B cell (primary cell): ENCODE measurements around the gene SERPINA7. TPM values are rescaled to one million over a fixed set of nuclear protein-coding genes. Genes with fewer than 3 reads are reported as not detected.

Experiments
- ATAC-seq: fragments of 200-7000 bp; cut with Tn5 transposase; one replicate; pipeline ENCODE4 v1.10.0; 2021; ENCODE audit warnings: low read depth, mild to moderate bottlenecking, moderate number of reproducible peaks, moderate library complexity
- CTCF ChIA-PET: fragments of 350-600 bp; sonication (Branson Sonifier 250); formaldehyde crosslinking; loops from one replicate; lab custom pipeline; 2021; ENCODE audit warnings: antibody characterized with exemption, inconsistent platforms; lab: Charles Lee
- POLR2A ChIA-PET: fragments of 350-600 bp; sonication (Branson Sonifier 250); formaldehyde crosslinking; loops from one replicate; lab custom pipeline; 2021; ENCODE audit warnings: antibody characterized with exemption; lab: Charles Lee
- DNase-seq: peaks from one replicate; pipeline ENCODE4 v3.0.0; 2013
- H2AFZ ChIP-seq: 2 replicates; pipeline ENCODE4 v1.6.1; 2012; ENCODE audit warnings: mild to moderate bottlenecking, low read depth, low read length; ENCODE audit not compliant: insufficient read depth, poor library complexity, severe bottlenecking
- H3K27ac ChIP-seq, 2 donors: 1 replicate in 1 of 2; 2 replicates in 1 of 2; pipeline ENCODE4 v1.5.1; 2012 to 2013; ENCODE audit warnings: low read length in 2 of 2, mild to moderate bottlenecking in 2 of 2, moderate library complexity in 1 of 2
- H3K27me3 ChIP-seq, 4 experiments: fragments of 200-600 bp in 1 of 4; sonication (generic) in 1 of 4; replicated peaks in 1 of 4; 1 replicate in 2 of 4; 2 replicates in 2 of 4; pipeline versions ENCODE4 v1.6.1 to v1.7.0; 2013 to 2016; ENCODE audit warnings: low read length in 3 of 4, mild to moderate bottlenecking in 2 of 4, mixed read lengths in 1 of 4, moderate library complexity in 1 of 4; ENCODE audit not compliant: insufficient read depth in 4 of 4, control insufficient read depth in 3 of 4; ENCODE audit errors: control extremely low read depth in 1 of 4
- H3K36me3 ChIP-seq, 2 experiments: replicated peaks in 1 of 2; 1 replicate in 1 of 2; 2 replicates in 1 of 2; pipeline versions ENCODE4 v1.6.1 to v1.7.1; 2013; ENCODE audit warnings: low read length in 1 of 2; ENCODE audit not compliant: insufficient read depth in 2 of 2, control insufficient read depth in 1 of 2; ENCODE audit errors: control extremely low read depth in 1 of 2, extremely low read depth in 1 of 2
- H3K4me1 ChIP-seq, 2 donors: fragments of 200-600 bp in 1 of 2; sonication (generic) in 1 of 2; 1 replicate in 1 of 2; 2 replicates in 1 of 2; pipeline versions ENCODE4 v1.5.1 to v1.6.1; 2013 to 2017; ENCODE audit warnings: low read length in 2 of 2; ENCODE audit not compliant: control insufficient read depth in 2 of 2, insufficient read depth in 2 of 2
- H3K4me2 ChIP-seq: replicated peaks from 2 replicates; pipeline ENCODE3; 2012; ENCODE audit warnings: mild to moderate bottlenecking, low read depth, low read length; ENCODE audit not compliant: poor library complexity, severe bottlenecking
- H3K4me3 ChIP-seq, 5 experiments: fragments of 200-600 bp in 1 of 5; sonication (generic) in 1 of 5; 1 replicate in 3 of 5; 2 replicates in 2 of 5; pipeline versions ENCODE4 v1.5.1 to v1.7.0; 2011 to 2016; ENCODE audit warnings: low read length in 4 of 5, mild to moderate bottlenecking in 4 of 5, low read depth in 2 of 5, control low read depth in 1 of 5, moderate library complexity in 1 of 5; ENCODE audit not compliant: insufficient read depth in 1 of 5; ENCODE audit errors: control extremely low read depth in 1 of 5, extremely low read depth in 1 of 5
- H3K79me2 ChIP-seq: fragments of 200-600 bp; sonication (generic); one replicate; pipeline ENCODE4 v1.6.0; 2016; ENCODE audit warnings: low read length; ENCODE audit not compliant: control insufficient read depth, insufficient read depth
- H3K9ac ChIP-seq: fragments of 200-600 bp; sonication (generic); 2 replicates; pipeline ENCODE4 v1.6.1; 2017; ENCODE audit warnings: mild to moderate bottlenecking, low read length, moderate library complexity
- H3K9me3 ChIP-seq, 3 donors: one replicate each; pipeline versions ENCODE4 v1.6.1 to v1.7.1; 2013; ENCODE audit warnings: low read length in 2 of 3; ENCODE audit not compliant: control insufficient read depth in 2 of 3, insufficient read depth in 1 of 3; ENCODE audit errors: control extremely low read depth in 1 of 3
- H4K20me1 ChIP-seq: 2 replicates; pipeline ENCODE4 v1.6.0; 2012; ENCODE audit warnings: mild to moderate bottlenecking, low read length; ENCODE audit not compliant: insufficient read depth, control insufficient read depth, poor library complexity, severe bottlenecking
- H3K27ac Mint-ChIP-seq: one replicate; pipeline ENCODE4 v1.8.0; 2021; ENCODE audit warnings: mixed read lengths
- H3K27me3 Mint-ChIP-seq: one replicate; pipeline ENCODE4 v1.8.0; 2021; ENCODE audit warnings: mixed read lengths
- H3K4me1 Mint-ChIP-seq: one replicate; pipeline ENCODE4 v1.8.0; 2021; ENCODE audit warnings: mixed read lengths
- H3K4me3 Mint-ChIP-seq: one replicate; pipeline ENCODE4 v1.8.0; 2021; ENCODE audit warnings: mixed read lengths
- H3K9me3 Mint-ChIP-seq: one replicate; pipeline ENCODE4 v1.8.0; 2022; ENCODE audit warnings: mixed read lengths; ENCODE audit not compliant: insufficient read depth
- EZH2 ChIP-seq: IDR thresholded peaks from 2 replicates; pipeline ENCODE4 v1.6.1; 2012; ENCODE audit warnings: borderline replicate concordance, low read depth, mild to moderate bottlenecking, moderate library complexity, low read length; ENCODE audit not compliant: insufficient read depth, poor library complexity, severe bottlenecking
- WGBS: methylation state at CpG from one replicate; pipeline ENCODE4 v1.1.5; 2013; ENCODE audit warnings: missing lambda C conversion rate; ENCODE audit not compliant: insufficient coverage; 5-methylcytosine and 5-hydroxymethylcytosine counted together
- intact Hi-C: fragments of 100-400 bp; cut with micrococcal nuclease; formaldehyde crosslinking; loops from one replicate; pipeline ENCODE4 v1.10.0; 2022
- polyA plus RNA-seq: library from polyadenylated mRNA; depleted of rRNA; stranded (reverse); fragments of >200 nt; gene quantifications from 2 replicates; pipeline ENCODE4 v1.2.3, GENCODE V29; 2012
- total RNA-seq, 2 donors: library from RNA; stranded (reverse); fragments of 120-200 nt in 1 of 2; gene quantifications; 1 replicate in 1 of 2; 2 replicates in 1 of 2; pipeline versions ENCODE4 v1.2.3 to v1.2.4, GENCODE V29; 2013 to 2022
- TF ChIP-seq, protein P1 (sequence below): fragments of 200-600 bp; IDR thresholded peaks from one replicate; pipeline ENCODE4 v1.8.0; 2022; ENCODE audit warnings: antibody characterized with exemption, mild to moderate bottlenecking

The SERPINA7 gene
- total and polyA plus RNA-seq, 2 donors (not counting 1 experiment from before 2014, with no cell fraction given), result not detected

DNA sequence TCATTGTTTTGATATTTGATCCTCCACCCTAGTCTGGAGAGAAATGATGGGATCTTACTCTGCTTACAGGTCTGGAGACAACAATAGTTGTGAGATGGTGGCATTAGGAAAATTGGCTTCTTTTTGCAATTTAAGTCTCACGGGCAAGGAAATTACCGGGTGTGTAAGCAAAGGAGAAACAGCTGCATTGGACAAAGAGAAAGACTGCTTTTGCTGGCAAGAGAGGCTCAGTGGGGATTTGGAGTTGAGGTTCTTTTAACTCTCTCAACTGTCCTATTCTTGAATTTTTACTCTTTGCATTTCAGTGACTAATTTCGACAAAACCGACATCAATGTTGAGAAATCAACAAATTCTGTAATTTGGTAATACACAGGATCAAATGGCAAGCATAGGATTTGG is 2.3 kb upstream of the SERPINA7 start:
- Mint-ChIP-seq H3K27ac (no peak overlapping the region), H3K4me1 (no peaks in the 10 kb centered on the region), H3K9me3 (no peaks in the 10 kb centered on the region), H3K4me3 (no peak overlapping the region), H3K27me3 (no peaks in the 10 kb centered on the region)
- H3K9ac ChIP-seq, result no peak overlapping the region
- H3K79me2 ChIP-seq, result no peaks in the 10 kb centered on the region
- WGBS, result no CpG with 5 or more reads among the region's 4 CpGs
- ATAC-seq (no peak), DNase-seq (no peak)
- intact Hi-C loops, result no loop called here
- no peak overlapping the region for H3K4me3 ChIP-seq
- H3K4me2 ChIP-seq, result no peak overlapping the region
- no peaks in the 10 kb centered on the region for H4K20me1 ChIP-seq
- H3K9me3 ChIP-seq, result no peaks in the 10 kb centered on the region
- CTCF ChIA-PET, result no interaction called here
- POLR2A ChIA-PET, result no interaction called here
- no peaks in the 10 kb centered on the region for H3K36me3 ChIP-seq
- TF ChIP-seq, protein P1, sequence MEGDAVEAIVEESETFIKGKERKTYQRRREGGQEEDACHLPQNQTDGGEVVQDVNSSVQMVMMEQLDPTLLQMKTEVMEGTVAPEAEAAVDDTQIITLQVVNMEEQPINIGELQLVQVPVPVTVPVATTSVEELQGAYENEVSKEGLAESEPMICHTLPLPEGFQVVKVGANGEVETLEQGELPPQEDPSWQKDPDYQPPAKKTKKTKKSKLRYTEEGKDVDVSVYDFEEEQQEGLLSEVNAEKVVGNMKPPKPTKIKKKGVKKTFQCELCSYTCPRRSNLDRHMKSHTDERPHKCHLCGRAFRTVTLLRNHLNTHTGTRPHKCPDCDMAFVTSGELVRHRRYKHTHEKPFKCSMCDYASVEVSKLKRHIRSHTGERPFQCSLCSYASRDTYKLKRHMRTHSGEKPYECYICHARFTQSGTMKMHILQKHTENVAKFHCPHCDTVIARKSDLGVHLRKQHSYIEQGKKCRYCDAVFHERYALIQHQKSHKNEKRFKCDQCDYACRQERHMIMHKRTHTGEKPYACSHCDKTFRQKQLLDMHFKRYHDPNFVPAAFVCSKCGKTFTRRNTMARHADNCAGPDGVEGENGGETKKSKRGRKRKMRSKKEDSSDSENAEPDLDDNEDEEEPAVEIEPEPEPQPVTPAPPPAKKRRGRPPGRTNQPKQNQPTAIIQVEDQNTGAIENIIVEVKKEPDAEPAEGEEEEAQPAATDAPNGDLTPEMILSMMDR, result no peak
- TF ChIP-seq EZH2, result no peak
- H3K27ac ChIP-seq, result no peak overlapping the region
- H3K27me3 ChIP-seq, result no peaks in the 10 kb centered on the region
- H2AFZ ChIP-seq, result no peak overlapping the region
- no peaks in the 10 kb centered on the region for H3K4me1 ChIP-seq

GRCh38 chrX:106039920-106040319 is 1.4 kb upstream of the SERPINA7 start:
- WGBS, result no CpG with 5 or more reads among the region's 2 CpGs
- no peaks in the 10 kb centered on the region for H3K36me3 ChIP-seq
- H3K27ac ChIP-seq, result no peak overlapping the region
- H3K27me3 Mint-ChIP-seq, result no peaks in the 10 kb centered on the region
- CTCF ChIA-PET, result no interaction called here
- TF ChIP-seq EZH2, result no peak
- TF ChIP-seq, protein P1, result no peak
- no peak overlapping the region for H3K4me3 Mint-ChIP-seq
- POLR2A ChIA-PET, result no interaction called here
- H3K79me2 ChIP-seq, result no peaks in the 10 kb centered on the region
- no peaks in the 10 kb centered on the region for H4K20me1 ChIP-seq
- H3K4me2 ChIP-seq, result no peak overlapping the region
- H3K4me3 ChIP-seq, result no peak overlapping the region
- intact Hi-C loops, result no loop called here
- no peak for ATAC-seq
- no peak overlapping the region for H3K27ac Mint-ChIP-seq
- no peak overlapping the region for H2AFZ ChIP-seq
- H3K27me3 ChIP-seq, result no peaks in the 10 kb centered on the region
- no peaks in the 10 kb centered on the region for H3K9me3 Mint-ChIP-seq
- DNase-seq, result no peak
- no peak overlapping the region for H3K9ac ChIP-seq
- no peaks in the 10 kb centered on the region for H3K4me1 ChIP-seq
- no peaks in the 10 kb centered on the region for H3K4me1 Mint-ChIP-seq
- H3K9me3 ChIP-seq, result no peaks in the 10 kb centered on the region
